HG03060 (cell line): ENCODE measurements around the gene C3.
A peak's percentile ranks its signal among the peaks of the same experiment; 100 is the strongest.
"Not testable (repeated sequence)": the region's sequence is repeated elsewhere in the genome, so short reads cannot be mapped to it uniquely, and the experiment has no call there.

ENCODE experiments used
- ATAC-seq: cut with Tn5 transposase; IDR thresholded peaks from one replicate; pipeline ENCODE4 v1.9.1; 2021; ENCODE audit warnings: low read depth, moderate number of reproducible peaks; ENCODE audit not compliant: unreplicated experiment

Gene C3

DNA sequence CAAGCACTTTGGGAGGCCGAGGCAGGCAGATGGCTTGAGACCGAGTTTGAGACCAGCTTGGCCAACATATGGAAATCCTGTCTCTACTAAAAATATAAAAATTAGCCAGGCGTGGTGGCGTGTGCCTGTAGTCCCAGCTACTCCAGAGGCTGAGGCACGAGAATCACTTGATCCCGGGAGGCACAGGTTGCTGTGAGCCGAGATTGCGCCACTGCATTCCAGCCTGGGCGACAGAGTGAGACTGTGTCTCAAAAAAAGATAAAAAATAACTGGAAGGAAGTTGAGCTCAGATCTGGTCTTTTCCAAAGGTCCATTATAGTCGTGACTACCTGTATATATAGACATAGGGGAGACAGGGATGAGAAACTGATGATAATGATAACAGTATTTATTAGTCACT, 28.1 kb upstream of the C3 start:
- ATAC-seq, result not testable (repeated sequence)

GRCh38 chr19:6745965-6746364, 25.5 kb upstream of the C3 start:
- ATAC-seq, result no peak

DNA sequence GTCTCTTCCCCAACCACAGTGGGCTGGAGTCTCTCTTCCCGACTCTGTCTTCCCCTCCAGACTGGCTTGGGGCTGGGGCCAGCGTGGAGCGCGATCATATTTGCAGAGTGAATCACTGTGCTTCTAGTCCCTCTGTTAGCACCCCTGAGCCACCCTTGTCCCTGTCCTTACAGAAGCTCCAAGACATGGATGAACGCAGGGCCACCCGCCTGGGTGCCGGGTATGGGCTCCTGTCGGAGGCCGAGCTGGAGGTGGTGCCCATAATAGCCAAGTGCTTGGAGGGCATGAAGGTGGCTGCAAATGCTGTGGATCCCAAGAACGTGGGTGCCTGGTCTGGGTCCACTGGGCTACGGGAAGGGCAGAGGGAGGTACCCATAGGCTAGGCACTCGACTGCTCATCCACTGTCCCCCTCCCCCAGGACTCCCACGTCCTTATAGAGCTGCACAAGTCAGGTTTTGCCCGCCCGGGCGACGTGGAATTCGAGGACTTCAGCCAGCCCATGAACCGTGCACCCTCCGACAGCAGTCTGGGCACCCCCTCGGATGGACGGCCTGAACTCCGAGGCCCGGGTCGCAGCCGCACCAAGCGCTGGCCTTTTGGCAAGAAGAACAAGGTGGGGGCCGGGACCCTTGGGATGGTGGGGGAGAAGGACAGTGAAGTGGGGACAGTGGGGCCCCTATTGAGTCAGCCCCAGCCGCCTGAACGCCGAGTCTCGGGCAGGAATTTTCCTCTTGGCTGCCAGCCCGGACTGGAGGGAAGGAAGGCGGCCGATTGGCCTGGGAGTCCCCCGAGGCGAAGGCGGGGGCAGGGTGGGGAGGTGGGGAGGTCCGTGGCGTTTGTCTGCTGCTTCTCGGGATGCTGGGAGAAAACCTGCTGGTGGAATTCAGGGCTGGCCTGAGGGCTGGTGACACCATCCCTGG, 24.2 kb upstream of the C3 start:
- ATAC-seq, result no peak

- no peak for ATAC-seq
Observed at GRCh38 chr19:6743714-6744380, 23.4 kb upstream of the C3 start.

DNA sequence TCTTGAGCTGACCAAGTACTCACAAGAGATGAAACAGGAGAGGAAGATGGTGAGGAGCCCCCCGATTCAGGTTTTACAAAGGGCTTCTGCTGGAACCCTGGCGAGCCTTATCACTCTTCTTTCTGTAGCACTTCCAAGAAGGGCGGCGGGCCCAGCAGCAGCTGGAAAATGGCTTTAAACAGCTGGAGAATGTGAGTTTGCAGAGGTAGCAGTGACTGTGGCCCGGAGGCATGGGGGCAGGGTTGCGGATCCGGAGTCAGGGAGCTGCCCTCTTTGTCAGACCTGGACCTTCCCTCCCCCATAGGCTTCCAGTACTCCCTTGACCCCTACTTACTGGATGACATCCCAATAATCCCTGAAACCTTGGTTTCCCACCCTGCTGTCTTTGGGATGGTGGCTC, 22.6 kb upstream of the C3 start:
- no peak for ATAC-seq

DNA sequence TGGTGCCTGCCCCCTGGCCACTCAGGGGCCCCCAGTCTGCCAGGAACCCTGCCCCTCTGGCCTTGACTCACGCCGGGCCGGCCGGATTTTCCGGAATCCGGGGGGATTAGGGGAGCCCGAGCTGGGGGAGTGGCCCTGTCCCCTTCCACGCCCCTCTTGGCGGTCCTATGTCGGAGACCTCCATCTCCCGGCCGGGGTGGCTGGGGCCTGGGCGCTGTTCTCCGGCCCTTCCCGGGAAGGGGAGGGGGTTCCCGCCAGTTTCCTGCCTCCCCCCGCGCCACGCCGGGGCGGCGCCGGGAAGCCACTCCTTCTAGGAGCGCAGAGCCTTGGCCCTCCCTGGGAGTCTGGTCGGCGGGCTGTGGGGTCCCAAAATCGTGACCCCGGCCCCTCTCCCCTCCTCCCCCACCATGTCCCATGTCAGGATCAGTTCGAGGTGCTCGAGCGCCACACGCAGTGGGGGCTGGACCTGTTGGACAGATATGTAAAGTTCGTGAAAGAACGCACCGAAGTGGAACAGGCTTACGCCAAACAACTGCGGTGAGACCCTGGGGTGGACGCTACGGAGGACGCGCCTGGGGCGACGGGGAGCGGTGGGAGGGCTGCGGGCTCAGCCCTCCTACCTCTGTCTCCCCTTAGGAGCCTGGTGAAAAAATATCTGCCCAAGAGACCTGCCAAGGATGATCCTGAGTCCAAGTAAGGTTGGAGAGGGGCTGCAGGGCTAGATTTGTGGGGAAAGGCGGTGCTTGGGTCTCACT, 20.3 kb upstream of the C3 start:
- no peak for ATAC-seq

DNA sequence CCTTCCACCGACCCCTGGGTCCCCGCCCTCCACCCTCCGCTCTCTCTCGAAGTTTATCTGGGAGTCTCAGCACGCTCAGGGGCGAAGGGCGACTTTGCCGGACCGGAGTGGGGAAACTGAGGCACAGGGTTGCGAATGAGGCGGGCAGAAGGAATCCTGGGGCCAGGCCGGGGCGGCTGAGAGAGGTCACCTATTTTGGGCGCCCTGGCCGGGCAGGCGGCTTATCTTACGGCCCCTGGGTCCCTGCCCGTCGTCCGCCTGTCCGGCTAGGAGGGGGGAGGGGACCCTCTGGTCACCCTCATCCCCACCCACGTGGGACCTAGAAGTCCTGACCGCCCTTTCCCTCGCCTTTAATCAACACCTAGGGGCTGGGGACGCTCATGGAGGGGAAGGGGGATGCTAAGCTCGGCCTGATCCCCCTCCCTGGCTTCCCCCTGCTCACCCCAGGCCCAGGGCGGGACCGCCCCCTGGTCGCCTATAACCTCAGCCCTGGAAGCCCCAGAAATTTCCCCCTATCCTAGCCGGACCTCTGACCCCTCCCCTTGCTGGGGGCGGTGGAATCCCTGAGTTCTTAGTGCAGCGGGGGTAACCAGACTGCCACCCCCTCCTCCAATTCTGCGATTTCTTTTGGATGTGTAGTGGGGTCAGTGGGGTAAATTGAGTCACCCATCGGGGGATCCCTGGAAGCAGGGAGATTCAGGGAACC, 19.6 kb upstream of the C3 start:
- no peak for ATAC-seq

DNA sequence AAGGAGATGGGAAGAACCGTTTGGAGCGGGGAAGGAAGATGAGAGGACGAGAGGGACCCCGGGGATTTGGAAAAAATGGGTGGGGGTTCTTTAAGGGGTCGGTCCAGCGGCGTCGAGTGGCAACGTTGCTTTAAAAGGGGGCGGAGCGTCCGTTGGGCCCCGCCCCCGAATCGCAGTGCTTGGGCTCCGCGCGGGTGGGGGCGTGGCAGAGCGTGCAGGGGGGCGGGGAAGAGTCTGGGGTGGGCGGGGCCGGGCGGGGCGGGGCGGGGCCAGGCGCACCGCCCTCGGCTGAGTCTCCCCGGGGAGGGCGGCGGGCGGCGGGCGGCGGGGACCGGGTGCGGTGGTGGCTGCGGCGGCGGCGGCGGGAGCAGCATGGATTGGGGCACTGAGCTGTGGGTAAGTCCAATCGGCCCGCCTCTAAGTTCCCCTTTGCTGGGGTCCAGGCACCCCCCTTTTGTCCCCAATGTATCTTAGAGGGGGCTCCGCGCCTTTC, 19.0 kb upstream of the C3 start, which contains the start of gene TRIP10:
TRIP10 (plus strand) TSS at position 291 of the 493 bp plus-strand sequence; CDS start at position 373, 82 bp downstream.
- ATAC-seq, result no peak

DNA sequence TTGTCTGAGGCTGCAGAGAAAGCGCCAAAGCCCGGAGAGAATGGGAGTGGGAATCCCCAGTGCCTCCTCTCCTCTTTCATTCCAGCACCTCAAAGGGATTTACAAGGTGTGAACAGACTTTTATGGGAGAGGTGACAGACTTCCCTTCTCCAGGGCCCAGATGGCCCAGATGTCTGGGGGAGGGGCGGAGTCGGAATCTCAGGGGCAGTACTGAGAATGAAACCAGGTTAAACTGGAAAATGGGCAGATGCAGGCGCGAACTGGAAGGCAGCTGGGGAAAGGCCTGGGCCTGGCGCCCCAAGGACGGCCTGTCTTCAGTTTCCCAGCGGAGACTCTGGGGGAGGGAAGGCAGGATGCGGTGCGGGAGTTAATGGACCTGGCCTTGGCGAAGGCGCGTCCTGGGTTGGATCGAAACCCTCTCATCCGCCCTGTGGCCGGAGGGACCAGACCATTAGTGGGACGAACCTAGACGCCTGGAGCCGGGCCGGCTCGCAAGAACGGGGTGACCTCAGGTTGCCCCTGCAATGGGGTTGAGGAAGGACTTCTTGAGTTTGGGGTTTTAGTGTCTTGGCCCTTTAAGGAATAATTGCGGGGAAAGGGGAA, 18.4 kb upstream of the C3 start:
- no peak for ATAC-seq

GRCh38 chr19:6737873-6738786, 17.7 kb upstream of the C3 start:
- no peak for ATAC-seq

DNA sequence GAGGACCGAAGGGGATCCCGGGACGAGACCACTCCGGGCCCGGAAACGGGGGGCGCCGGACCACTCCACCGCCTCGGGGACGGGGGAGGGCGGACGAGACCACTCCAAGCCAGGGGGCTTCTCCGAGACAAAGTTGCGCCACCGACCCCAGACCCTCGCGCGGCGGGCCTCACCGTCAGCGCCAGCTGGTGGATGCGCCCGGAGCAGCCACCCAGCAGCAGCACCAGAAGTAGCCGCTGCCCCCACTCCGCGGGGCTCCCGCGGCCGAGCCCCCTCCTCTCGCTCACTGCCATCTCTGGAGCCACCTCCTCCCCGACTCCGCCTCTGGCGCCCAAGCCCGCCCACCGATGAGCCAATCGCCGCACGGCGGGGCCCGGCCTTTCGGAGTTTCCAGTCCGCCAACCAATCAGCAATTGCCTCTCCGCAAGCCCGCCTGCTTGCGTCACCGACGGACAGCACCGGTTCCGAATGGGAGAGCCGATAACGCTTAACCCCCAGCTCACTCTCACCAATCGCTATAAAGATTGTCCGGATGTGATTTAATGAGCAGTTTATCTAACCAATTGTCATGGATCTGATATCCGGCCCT, 16.9 kb upstream of the C3 start, which contains the start of gene GPR108:
GPR108 (minus strand) TSS at position 297 of the 589 bp plus-strand sequence; CDS start at position 293, 4 bp downstream.
- peak; percentile 65 for ATAC-seq

GRCh38 chr19:6736917-6737283, 16.4 kb upstream of the C3 start:
- ATAC-seq, result no peak

GRCh38 chr19:6736169-6736916, 15.9 kb upstream of the C3 start:
- ATAC-seq, result no peak

DNA sequence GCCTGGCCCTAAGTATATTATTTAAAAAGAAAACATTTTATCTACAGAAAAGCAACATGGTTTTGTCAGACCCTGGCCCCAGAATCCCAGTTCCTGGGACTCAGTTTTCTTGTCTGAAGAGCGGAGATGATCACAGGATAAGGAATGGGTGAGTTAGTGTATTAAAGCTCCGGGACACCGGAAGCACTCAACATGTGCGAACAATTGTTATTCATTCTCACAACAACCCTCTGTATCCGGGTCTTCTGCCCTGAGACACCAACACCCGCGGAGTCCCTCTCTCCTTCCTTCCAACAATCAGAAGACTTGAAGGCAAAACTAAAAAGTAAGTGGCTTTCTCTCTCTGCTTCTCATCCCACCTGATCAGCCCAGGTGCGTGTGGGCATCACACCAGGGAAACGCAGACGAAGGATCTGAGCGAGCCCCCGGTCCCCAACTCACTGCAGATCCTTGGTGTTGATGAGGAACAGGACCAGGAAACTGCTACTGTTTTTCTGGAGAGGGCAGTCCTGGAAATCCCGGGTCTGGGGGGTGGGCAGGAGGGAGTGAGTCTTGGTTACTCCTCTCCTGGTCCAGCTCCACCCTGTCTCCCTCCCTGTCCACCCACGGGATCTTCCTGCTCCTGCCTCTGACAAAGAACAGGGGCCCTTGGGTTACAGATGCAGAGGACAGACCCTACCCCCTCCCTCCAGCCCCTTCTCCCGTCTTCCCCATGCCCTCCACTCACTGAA, 14.9 kb upstream of the C3 start:
- ATAC-seq, result no peak

- ATAC-seq, result no peak
Observed at GRCh38 chr19:6734096-6734696, 13.7 kb upstream of the C3 start.

GRCh38 chr19:6733338-6734095, 13.1 kb upstream of the C3 start:
- no peak for ATAC-seq
